ENCODE data around the gene SH3RF3.

Gene SH3RF3

DNA sequence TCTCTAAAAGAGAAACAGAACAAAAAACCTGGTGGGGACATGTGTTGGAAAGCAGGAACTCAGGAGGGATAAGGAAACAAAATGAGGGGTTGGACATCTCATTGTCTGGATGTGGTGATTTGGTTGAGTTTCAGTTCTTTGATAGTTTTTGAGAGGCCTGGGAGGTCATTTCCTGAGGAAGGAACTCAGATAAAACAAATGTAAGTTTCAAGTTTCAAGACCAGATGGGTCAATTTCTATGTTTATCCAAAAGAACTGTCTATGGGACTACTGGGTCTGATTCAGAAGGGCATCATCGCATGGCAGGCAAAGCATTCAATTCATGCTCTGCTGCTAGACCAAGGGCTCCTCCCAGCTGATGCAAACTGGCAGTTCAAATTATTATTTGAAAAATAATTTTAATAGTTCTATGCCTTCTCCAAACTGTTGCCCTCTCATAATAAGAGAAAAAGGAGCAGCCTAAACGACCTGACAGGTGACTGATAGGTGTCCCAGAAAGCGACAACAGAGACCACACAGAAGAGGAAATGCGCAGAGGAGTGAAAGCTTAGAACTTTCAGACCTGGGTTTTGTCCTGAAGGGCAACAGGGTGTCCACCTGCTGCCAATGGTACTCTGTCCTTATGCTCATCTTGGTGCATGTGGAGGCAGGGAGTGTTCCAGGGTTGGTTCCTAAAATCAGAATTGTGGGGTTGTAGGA is 39.3 kb upstream of the SH3RF3 start:
- DNase-seq (ENCODE audit: extremely low read depth, insufficient read length) = no peak
- Histone ChIP-seq H3K27me3 (replicated peaks; ENCODE audit: control insufficient read depth, insufficient read depth, low read length) (no peaks in the 10 kb centered on the region), H3K36me3 (ENCODE audit: control insufficient read depth, insufficient read depth, low read length) (no peaks in the 10 kb centered on the region), H3K4me3 (replicated peaks; ENCODE audit: low read depth, low read length) (no peak overlapping the region)
- TF ChIP-seq, protein P1, sequence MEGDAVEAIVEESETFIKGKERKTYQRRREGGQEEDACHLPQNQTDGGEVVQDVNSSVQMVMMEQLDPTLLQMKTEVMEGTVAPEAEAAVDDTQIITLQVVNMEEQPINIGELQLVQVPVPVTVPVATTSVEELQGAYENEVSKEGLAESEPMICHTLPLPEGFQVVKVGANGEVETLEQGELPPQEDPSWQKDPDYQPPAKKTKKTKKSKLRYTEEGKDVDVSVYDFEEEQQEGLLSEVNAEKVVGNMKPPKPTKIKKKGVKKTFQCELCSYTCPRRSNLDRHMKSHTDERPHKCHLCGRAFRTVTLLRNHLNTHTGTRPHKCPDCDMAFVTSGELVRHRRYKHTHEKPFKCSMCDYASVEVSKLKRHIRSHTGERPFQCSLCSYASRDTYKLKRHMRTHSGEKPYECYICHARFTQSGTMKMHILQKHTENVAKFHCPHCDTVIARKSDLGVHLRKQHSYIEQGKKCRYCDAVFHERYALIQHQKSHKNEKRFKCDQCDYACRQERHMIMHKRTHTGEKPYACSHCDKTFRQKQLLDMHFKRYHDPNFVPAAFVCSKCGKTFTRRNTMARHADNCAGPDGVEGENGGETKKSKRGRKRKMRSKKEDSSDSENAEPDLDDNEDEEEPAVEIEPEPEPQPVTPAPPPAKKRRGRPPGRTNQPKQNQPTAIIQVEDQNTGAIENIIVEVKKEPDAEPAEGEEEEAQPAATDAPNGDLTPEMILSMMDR (IDR thresholded peaks at IDR 0.05; ENCODE audit: insufficient read depth, low read length, poor library complexity, severe bottlenecking) = no peak

DNA sequence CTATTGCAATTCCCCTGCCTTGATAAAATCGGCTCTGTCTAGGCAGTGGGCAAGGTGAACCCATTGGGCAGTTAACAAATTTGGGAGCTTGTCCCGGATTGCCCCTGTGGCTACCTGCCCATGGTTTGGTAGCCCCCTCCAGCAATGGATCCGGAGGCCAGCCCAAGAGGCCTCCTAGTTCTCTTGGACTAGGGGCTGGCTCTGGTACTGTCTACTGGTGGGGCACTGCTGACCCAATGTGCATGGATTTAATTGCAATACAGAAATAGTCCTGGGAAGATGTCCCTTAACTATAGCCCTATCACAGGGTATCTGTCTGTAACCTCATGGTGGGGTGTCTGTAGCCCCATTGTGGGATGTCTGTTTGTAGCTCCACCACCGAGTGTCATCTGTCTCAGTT is 37.5 kb upstream of the SH3RF3 start:
- no peaks in the 10 kb centered on the region for H3K36me3 ChIP-seq (ENCODE audit: control insufficient read depth, insufficient read depth, low read length)
- no peak for DNase-seq (ENCODE audit: extremely low read depth, insufficient read length)
- TF ChIP-seq, protein P1 (IDR thresholded peaks at IDR 0.05; ENCODE audit: insufficient read depth, low read length, poor library complexity, severe bottlenecking) = no peak
- H3K27me3 ChIP-seq (replicated peaks; ENCODE audit: control insufficient read depth, insufficient read depth, low read length) = no peaks in the 10 kb centered on the region
- H3K4me3 ChIP-seq (replicated peaks; ENCODE audit: low read depth, low read length) = no peak overlapping the region

DNA sequence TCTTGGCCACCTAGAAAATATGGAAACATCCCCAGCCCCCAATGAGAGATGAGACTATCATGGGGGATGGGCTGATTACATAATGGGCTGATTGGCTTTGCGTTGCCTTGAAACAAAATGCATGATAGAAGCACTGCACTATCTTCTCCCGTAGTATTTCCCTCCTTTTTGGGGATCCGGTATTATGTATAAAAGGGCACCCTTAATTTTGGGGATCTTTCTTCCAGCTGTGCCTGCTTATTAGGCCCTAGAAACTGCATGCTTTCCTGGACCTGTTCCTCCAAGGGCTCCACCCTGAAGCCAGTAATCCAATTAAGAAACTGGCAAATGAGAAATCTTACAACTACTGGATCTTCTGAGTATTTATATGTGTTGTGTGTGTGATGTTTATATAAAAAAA is 34.9 kb upstream of the SH3RF3 start:
- H3K4me3 ChIP-seq (replicated peaks; ENCODE audit: low read depth, low read length) = no peak overlapping the region
- TF ChIP-seq, protein P1 (IDR thresholded peaks at IDR 0.05; ENCODE audit: insufficient read depth, low read length, poor library complexity, severe bottlenecking) = no peak
- H3K36me3 ChIP-seq (ENCODE audit: control insufficient read depth, insufficient read depth, low read length) = no peaks in the 10 kb centered on the region
- no peak for DNase-seq (ENCODE audit: extremely low read depth, insufficient read length)
- peaks cover 1% of the 10 kb centered on the region; the same call in 1 of the 2 replicates for H3K27me3 ChIP-seq (replicated peaks; ENCODE audit: control insufficient read depth, insufficient read depth, low read length)

DNA sequence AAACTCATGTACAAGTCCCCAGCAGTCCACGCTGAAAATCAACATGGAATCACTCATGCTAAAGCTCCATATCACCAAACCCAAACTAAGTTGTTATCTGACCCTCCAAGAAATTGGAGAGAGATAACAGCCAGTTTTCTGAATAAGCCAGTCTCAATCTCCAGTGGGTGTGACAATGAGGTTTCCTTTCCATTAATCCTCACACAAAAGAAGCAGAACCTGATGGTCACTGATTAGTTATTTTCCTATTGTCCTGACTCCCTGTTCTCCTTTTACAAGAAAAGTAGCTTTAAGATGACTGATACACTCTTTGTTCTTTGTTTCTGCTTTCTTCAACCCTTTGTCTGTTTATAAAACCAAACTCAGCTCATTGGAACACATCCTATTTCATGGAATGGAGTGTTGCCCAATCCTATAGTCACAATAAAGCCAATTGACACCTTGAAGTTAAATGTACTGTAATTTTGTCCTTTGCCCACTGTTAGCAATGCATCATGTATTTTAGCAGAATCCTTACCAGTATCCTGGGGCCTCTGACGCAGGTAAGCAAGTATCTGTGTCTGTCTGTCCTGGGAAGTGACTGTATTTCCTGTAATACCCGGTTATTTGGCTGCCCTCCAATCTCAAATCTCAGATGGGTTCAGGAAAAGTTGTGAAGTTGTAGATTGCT is 30.6 kb upstream of the SH3RF3 start:
- Histone ChIP-seq H3K27me3 (replicated peaks; ENCODE audit: control insufficient read depth, insufficient read depth, low read length) (peaks cover 1% of the 10 kb centered on the region; the same call in 1 of the 2 replicates), H3K36me3 (ENCODE audit: control insufficient read depth, insufficient read depth, low read length) (no peaks in the 10 kb centered on the region), H3K4me3 (replicated peaks; ENCODE audit: low read depth, low read length) (no peak overlapping the region)
- TF ChIP-seq, protein P1 (IDR thresholded peaks at IDR 0.05; ENCODE audit: insufficient read depth, low read length, poor library complexity, severe bottlenecking) = no peak
- DNase-seq (ENCODE audit: extremely low read depth, insufficient read length) = no peak

DNA sequence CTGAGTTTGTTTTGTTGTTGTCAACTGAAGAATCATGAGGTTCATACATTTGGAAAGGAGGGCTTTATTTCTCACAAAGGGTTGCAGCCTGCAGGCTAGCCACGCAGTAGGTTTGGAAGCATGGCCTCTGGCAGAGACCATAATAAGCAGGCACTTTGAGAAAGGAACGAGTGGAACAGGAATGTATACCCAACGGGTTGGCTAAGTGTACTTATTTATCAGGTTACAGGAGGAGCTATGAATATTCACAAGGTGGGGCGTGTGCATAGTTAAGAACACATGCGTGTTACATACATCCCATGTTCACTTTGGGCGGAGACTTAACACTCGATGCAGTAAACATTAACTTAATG is 30.1 kb upstream of the SH3RF3 start:
- DNase-seq (ENCODE audit: extremely low read depth, insufficient read length) = no peak
- no peak overlapping the region for H3K4me3 ChIP-seq (replicated peaks; ENCODE audit: low read depth, low read length)
- H3K27me3 ChIP-seq (replicated peaks; ENCODE audit: control insufficient read depth, insufficient read depth, low read length) = peaks cover 1% of the 10 kb centered on the region; the same call in 1 of the 2 replicates
- no peaks in the 10 kb centered on the region for H3K36me3 ChIP-seq (ENCODE audit: control insufficient read depth, insufficient read depth, low read length)
- TF ChIP-seq, protein P1 (IDR thresholded peaks at IDR 0.05; ENCODE audit: insufficient read depth, low read length, poor library complexity, severe bottlenecking) = no peak
